GM12873 (cell line): ENCODE results near the gene RPEL1.
"Not testable (repeated sequence)": the region's sequence is repeated elsewhere in the genome, so short reads cannot be mapped to it uniquely, and the experiment has no call there.

Source experiments
- CTCF ChIP-seq: IDR thresholded peaks from 2 replicates; pipeline ENCODE4 v1.5.1; 2012; ENCODE audit warnings: low read depth, mild to moderate bottlenecking, moderate library complexity, low read length, control low read depth; ENCODE audit not compliant: insufficient read depth; ENCODE audit errors: missing control alignments

RPEL1 gene

DNA sequence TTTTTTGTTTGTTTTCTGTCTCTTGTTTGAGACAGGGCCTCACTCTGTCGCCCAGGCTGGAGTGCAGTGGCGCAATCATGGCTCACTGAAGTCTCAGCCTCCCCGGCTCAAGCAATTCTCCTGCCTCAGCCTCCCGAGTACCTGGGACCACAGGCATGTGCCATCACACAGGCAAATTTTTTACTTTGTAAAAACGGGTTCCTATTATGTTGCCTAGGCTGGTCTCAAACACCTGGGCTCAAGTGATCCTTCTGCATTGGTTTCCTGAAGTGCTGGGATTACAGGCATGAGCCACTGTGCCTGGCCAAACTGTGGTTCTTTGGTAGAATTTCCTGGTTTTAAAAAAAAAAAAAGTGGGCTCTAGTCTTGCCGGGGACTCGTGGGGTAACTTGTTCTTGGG is at the start of gene RPEL1:
Gene RPEL1 (plus strand): TSS at position 301 of the 400 bp plus-strand sequence. CDS start 110 bp downstream, outside the sequence.
- TF ChIP-seq CTCF: not testable (repeated sequence)

DNA sequence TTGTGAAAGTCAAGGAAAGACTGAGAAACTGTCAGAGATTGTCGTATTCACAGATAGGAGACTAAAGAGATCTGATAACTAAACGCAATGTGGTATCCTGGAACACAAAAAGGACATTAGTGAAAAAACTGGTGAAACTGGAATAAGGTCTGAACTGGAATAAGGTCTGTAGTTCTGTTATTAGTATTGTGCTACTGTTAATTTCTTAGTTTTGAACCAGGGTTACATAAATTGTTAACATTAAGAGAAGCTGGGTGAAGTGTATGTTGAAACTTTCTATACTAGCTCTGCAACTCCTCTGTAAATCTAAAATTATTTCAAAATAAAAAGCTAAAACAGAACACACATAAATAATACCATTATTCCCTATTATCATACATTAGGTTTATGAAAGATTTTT is 49.2 kb upstream of the RPEL1 start:
- no peak for TF ChIP-seq CTCF

DNA sequence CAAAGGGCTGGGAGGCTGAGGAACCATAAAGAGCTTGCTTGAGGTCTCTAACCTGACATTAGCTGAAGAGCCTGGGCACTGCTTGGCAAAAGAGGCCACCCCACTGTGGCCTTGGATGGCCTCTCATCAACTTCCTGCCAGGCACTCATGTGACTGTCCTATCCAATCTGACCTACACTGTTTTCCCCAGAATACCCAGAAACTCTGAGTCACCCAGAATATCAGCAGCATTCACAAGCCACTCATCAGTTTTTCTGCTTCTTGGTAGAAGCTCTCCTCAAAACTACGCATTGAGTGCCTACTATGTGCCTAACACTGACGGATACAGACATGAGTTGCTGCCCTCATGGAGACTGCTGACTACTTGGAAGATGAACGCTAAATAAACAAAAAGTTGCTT is 48.5 kb upstream of the RPEL1 start:
- no peak for TF ChIP-seq CTCF

DNA sequence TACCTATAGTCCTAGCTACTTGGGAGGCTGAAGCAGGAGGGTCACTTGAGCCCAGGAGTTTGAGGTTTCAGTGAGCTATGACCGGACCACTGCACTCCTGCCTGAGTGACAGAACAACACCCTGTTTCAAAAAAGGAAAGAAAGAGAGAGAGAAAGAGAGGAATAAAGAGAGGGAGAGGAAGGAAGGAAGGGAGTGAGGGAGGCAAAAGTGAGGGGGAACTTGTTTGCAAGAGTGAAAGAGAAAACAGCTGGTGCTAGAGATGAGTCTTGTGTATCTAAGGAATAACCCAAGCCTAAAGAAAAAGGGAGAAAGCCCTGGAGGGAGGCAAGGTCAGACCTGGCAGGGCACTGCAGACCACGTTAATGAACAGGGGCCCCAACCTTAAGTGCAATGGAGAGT is 47.8 kb upstream of the RPEL1 start:
- TF ChIP-seq CTCF: no peak

DNA sequence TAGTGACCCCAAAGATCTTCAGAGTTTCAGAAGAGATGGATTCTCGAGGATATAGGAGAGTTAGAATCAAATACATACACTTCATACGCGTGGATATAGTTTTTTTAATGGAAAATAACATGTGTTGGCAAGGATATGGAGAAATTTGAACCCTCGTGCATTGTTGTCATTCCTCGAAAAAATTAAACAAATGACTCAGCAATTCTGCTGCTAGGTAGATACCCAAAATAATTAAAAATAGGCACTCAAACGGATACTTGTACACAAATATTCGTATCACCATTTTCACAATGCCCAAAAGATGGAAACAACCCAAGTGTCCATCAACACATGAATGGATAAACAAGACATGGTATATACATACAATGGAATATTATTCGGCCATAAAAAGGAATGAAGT is 47.0 kb upstream of the RPEL1 start:
- no peak for TF ChIP-seq CTCF

DNA sequence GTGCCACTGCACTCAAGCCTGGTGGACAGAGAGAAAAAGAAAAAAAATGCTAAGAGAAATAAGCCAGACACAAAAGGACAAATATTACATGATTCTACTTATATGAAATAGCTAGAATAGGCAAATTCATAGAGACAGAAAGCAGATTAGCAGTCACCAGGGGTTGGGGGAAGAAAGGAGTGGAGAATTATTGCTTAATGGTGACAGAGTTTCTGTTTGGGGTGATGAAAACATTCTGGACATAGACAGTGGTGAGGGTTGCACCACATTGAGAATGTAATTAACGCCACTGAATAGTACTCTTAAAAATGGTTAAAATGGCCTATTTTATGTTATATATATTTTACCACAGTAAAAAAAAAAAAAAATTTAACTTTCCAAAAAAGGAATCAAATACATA is 46.2 kb upstream of the RPEL1 start:
- no peak for TF ChIP-seq CTCF

GRCh38 chr10:103202319-103202718 is 43.4 kb upstream of the RPEL1 start:
- no peak for TF ChIP-seq CTCF
